ENCODE measurements around the gene ADD2. TPM values are rescaled to one million over a fixed set of nuclear protein-coding genes. Genes with fewer than 3 reads are reported as not detected.
A peak's percentile ranks its signal among the peaks of the same experiment; 100 is the strongest.

ADD2 gene
- total RNA-seq, 2 donors from 2014 or later = 18.3 to 76.0 TPM

DNA sequence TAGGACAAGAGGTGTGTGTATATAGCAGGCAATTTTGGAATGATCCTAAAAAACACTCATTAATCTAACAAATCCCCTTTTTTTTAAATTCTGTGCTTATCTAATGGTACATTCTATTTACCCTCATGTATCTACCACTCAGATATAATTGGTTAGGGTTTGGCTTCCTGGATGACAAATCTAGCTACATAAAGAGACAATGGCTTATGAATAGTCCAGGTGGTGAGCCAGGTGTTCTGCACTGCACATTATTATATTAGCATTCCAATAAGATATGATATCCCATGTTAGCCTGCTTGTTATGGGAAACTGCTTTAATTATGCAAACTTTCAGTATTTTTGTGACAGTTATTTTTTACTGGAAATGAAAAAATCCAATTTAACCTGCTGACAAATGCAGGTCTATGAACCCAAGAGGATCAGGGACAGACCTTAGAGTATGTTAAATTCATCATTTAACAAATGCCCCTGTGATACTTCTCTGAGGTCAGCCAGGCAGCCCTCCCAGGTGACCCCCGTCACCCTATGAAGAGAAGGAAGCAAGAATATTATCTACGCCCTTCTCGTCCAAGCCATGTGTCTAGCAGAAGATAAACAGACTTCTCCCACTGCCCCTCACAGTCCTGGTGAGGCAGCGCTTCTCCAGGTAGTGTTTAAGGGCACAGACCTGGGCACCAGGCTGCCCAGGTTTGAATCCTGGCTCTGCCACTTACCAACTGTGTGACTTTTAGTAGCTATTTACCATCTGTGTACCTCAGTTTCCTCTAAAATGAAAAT, 83.0 kb downstream of the ADD2 start:
- Mint-ChIP-seq H3K27ac (peak overlapping the region in 1 of 2 donors; percentile 39), H3K9me3 (no peaks in the 10 kb centered on the region), H3K36me3 (peaks cover 0 to 10% of the 10 kb centered on the region in 2 donors)
- ATAC-seq = no peak
- no peak for DNase-seq (ENCODE audit: low spot score in 2 of 2)

DNA sequence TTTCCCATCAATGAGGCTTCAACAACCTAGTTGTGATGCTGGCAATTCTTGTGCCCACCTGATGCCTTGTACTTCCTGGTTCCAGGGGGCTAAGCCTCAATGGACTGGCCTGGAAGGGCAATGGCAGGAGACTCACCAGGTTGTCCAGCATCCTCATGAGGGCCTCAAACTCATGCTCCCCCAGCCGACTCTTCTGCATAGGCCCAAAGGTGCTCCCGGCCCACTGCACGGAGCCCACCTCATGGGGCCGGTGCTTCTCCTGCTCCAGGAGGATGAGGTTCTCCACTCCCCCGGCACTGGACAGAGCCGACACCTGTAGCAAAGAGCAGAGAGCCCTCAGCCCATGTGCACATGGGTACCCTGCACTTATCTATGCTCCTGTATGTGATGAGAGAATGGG, 84.5 kb downstream of the ADD2 start:
- Mint-ChIP-seq H3K9me3 (no peaks in the 10 kb centered on the region), H3K27ac (no peak overlapping the region), H3K36me3 (peaks cover 0 to 5% of the 10 kb centered on the region in 2 donors)
- DNase-seq (ENCODE audit: low spot score in 2 of 2) = no peak
- no peak for ATAC-seq

DNA sequence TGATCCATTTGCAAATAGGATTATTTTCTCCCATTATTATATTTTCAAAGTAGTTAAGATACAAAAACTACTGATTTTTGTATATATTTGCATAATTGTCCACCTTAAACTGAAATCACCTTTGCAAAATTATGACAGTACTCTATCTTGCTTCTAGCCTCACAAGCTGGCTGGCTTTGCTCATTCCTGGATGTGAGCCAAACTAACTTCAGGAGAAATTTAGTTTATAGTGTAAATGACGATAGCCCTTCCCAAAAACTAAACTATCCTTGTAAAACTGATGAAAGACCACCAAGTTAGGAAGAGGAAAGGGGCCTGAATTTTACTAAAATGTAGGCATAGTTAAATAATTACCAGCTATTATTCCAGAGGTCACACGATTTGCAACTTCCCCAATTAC, 87.3 kb downstream of the ADD2 start:
- no peak for ATAC-seq
- no peak overlapping the region for H3K27ac Mint-ChIP-seq
- H3K9me3 Mint-ChIP-seq = no peaks in the 10 kb centered on the region
- peaks cover 0 to 8% of the 10 kb centered on the region in 2 donors for H3K36me3 Mint-ChIP-seq
- no peak for DNase-seq (ENCODE audit: low spot score in 2 of 2)

DNA sequence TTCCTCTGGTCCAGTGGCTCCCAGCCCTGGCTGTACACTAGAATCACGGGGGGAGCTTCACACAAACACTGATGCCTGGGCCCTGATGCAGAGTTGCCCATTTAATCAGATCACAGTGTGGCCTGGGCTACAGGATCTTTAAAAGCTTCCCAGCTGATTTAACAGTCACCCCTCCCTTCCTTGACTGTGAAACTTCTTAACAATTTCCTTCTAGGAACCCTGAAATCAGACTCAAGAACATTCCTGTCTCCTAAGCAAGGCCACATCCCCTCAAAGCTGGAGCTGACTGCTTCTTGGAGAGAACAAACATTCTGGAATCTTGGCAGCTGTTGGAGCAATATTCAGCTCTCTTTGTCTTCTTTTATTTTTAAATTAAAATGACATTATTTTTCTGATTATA, 88.7 kb downstream of the ADD2 start:
- H3K9me3 Mint-ChIP-seq = no peaks in the 10 kb centered on the region
- no peak for DNase-seq (ENCODE audit: low spot score in 2 of 2)

DNA sequence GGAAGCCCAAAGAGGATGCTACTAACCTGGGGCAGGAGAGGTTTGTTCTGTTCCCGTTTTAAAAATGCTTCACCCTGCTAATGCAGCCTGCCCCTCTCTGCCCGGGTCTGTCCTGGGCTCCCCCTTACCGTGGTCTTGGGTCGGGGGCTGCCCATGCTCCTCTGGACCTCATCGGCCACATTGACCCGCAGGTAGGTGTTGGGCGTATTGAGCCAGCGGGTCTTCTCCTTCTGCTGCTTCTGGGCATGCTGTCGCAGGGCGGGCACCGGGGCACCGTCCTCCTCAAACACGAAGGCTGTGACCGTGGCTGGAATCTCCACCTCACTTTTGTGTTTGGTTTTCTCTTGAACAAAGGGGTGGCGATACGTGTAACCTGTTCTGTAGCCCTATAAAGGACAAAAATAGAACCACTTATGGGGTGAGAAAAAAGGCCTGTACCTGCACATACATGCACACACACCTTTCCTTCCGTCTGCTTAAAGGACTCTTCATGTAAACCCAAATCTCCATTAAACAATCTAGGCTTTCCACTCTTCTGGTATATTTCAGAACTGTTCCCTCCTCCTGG, 89.3 kb downstream of the ADD2 start:
- Mint-ChIP-seq H3K36me3 (peaks cover 0 to 8% of the 10 kb centered on the region in 2 donors), H3K9me3 (no peaks in the 10 kb centered on the region), H3K27ac (no peak overlapping the region)
- no peak for DNase-seq (ENCODE audit: low spot score in 2 of 2)
- ATAC-seq = no peak

More for the DNA sequence above, 88.7 kb downstream of the ADD2 start:
- no peak for ATAC-seq
- H3K27ac Mint-ChIP-seq = no peak overlapping the region
- H3K36me3 Mint-ChIP-seq = peaks cover 0 to 8% of the 10 kb centered on the region in 2 donors

DNA sequence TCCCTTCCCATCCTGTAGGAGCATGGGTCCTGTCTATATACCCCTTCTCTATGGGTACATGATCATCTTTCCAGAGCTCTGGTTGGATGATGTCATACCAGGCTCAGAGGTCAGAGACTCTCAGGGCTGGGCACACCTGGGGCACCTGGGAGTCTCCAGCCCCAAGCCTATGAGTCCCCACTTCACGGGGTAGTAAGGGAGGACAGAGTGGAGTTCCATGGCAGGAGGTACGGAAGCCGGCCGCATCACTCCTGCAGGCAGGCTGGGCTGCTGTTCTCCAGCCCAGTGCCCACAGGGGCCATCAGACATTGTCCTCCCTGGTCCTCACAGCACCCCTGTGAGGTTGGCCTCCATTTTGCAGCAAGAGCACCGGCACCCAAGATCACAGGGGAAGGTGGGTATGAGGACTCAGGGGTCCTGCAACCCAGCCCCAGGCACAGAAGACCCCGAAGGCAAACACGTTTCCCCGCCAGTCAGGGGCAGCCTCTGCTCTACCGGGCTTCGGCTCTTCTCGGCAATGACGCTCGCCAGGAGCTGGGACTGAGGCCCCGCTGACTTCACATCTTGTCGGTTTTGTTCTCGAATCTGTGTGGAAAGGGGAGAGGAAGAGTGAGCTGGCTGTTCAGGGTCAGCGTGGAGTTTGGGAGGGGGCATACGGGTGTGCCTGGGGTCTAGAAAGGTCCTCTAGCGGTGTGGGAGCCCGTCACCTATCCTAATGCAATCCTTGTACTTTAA, 91.5 kb downstream of the ADD2 start:
- no peak for ATAC-seq
- no peak for DNase-seq (ENCODE audit: low spot score in 2 of 2)
- Mint-ChIP-seq H3K36me3 (peaks cover 0 to 8% of the 10 kb centered on the region in 2 donors), H3K27ac (peak overlapping the region in 1 of 2 donors; percentile 7), H3K9me3 (no peaks in the 10 kb centered on the region)

DNA sequence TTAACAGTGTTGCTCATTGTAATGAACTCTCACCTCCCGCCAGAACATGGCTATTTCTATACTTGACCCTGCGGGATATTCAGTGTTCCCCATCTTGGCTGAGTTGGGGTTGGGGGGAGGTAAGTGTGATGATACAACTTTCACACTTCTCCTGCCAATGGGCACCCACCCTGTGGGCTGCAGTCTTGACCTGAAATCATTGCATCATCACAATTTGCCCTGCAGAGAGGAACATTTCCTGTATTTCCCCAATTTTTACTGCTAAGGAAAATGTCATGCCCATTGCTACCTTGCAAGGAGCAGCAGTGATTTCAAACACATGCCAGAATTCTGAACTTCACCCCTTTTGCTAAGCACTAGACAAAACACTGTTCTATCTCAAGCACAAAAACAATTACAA, 92.1 kb downstream of the ADD2 start:
- Mint-ChIP-seq H3K36me3 (peaks cover 0 to 8% of the 10 kb centered on the region in 2 donors), H3K9me3 (no peaks in the 10 kb centered on the region), H3K27ac (no peak overlapping the region)
- DNase-seq (ENCODE audit: low spot score in 2 of 2) (no peak), ATAC-seq (no peak)

DNA sequence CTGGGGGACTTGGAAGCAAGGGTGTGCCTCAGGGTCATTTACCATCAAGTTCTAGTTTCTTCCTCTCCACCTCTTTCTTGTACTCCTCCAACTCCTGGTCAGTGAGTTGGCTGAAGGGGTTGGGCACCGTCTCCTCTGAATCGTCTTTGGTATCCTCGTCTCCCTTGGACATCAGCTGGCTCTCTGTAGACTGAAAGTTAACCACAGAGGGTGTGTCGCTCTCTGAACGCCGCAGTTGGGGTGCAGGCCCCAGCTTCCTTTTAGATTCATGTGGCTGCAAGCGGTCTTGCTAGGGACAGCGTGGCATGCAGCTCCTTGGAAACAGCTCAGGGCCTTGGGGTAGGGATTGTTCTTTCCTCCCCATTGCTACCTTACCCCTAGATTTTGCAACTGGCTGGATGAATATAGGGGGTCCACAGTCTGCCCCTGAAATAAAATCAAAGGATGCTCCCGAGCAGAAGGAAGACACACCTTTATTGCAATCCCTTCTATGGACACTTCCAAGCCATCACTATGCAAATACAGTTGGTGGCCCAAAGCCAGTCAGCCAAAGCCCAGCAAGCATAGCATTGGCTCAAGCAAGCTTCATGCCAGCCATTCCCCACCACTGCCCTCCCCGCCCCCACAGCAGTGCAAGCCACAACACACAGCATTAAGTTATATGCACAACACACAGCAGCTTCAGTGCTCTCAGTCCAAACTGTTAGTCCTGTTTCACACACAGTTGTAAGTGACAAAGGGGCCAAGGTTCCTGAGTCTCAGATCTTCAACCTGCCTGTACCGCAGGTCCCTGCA, 93.2 kb downstream of the ADD2 start:
- Mint-ChIP-seq H3K36me3 (peaks cover 0 to 8% of the 10 kb centered on the region in 2 donors), H3K27ac (peak overlapping the region in 1 of 2 donors; percentile 51), H3K9me3 (no peaks in the 10 kb centered on the region)
- no peak for DNase-seq (ENCODE audit: low spot score in 2 of 2)
- ATAC-seq = no peak

DNA sequence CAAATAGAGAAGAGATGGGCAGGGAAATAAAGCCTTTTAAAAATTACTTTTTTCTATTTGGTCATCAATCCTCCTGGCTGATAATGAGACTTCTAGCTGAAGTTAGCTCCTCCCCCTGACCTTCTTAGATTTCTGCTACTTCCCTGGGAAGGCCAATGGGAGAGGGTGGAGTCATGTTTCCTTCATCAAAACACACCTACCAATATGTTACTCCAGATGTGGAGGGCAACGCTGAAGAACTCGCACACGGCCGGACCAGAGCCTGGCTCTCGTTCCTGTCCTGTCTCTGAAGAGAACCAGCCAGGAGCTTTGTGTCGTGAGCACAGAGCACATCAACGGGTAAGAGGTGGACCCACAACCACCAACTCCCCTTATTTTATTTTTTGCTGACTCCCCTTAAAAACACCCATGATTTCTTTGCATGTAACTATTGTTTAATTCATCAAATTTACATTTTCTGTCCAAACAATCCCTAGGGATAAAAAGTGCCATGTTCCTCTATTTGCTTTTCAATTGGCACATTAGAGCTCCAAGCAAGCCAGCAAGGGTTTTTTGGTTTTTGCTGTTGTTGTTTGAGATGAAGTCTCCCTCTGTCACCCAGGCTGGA, 94.9 kb downstream of the ADD2 start:
- H3K27ac Mint-ChIP-seq = peak overlapping the region in 1 of 2 donors; percentile 36
- no peaks in the 10 kb centered on the region for H3K9me3 Mint-ChIP-seq
- H3K36me3 Mint-ChIP-seq = peaks cover 0 to 12% of the 10 kb centered on the region in 2 donors
- no peak for DNase-seq (ENCODE audit: low spot score in 2 of 2)
- no peak for ATAC-seq

DNA sequence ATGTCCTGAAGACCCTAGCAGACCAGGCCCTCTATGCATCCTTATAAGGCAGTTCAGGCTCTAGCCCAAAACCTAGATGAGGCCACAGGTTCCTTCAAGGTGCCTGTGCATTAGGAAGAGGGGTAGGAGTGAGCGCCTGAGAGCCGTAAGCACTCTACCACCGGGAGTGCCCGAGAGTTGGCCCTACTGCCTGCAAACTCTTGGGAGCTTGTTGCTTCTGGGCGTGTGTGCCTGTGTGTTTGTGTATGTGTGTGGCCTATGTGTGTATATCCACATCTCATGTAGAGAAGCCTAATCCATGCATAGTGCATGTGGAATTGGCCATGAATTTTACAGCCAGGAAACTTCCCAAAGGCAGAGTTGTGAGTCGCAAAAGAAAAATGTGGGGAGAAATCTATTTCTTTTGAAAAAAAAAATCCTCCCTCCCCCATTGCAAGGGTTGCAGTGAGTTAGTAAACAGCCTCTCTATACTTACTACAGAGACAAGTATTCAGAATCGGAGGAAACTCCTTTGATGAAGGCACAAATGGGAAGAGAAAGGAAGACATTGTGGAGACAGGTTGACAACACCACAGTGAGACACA, 96.8 kb downstream of the ADD2 start:
- DNase-seq (ENCODE audit: low spot score in 2 of 2) (no peak), ATAC-seq (no peak)
- no peak overlapping the region for H3K27ac Mint-ChIP-seq
- peaks cover 0 to 8% of the 10 kb centered on the region in 2 donors for H3K36me3 Mint-ChIP-seq
- no peaks in the 10 kb centered on the region for H3K9me3 Mint-ChIP-seq

DNA sequence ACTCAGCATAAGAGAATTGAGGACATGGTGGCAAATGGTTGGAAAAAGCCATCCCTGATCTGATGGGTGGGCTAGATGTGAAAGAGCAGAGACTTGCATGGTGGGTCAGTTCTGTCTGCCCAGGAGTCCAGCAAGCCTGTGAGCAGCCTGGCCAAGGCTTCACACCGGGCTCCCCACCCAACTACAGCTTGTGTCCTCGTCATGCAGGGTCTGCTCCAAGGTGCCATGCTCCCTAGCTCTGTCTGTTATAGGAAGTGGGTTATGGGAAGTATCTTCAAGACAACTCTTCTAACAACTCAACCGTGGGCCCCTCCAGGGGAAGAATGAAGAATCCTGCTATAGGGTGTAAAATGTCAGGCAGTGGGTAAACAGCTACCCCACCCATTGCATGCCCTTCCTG, 97.4 kb downstream of the ADD2 start:
- Mint-ChIP-seq H3K27ac (peak overlapping the region in 1 of 2 donors; percentile 25), H3K36me3 (peaks cover 0 to 12% of the 10 kb centered on the region in 2 donors), H3K9me3 (peaks cover 0 to under 1% of the 10 kb centered on the region in 2 donors)
- DNase-seq (ENCODE audit: low spot score in 2 of 2) (no peak), ATAC-seq (no peak)

DNA sequence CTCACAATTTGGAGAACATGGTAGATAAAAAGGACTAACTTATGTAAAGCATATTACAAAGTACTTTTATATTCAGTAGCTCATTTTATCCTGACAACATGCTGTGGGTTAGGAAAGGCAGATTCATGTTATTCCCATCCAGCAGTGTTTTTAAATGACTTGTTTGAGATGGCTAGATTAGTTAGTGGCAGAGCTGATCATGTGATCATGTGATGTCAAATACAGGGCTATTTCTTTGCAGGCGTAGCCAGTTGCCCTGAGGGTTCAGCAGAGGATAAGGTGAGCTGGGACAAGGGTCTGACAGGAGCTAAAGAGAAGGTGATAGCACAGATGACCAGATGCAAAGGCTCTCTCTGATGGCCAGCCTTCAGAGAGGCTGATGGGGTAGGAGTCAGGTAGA, 97.8 kb downstream of the ADD2 start:
- ATAC-seq (no peak), DNase-seq (ENCODE audit: low spot score in 2 of 2) (no peak)
- Mint-ChIP-seq H3K27ac (peak overlapping the region in 1 of 2 donors; percentile 25), H3K9me3 (peaks cover 0 to 5% of the 10 kb centered on the region in 2 donors), H3K36me3 (peaks cover 0 to 16% of the 10 kb centered on the region in 2 donors)

DNA sequence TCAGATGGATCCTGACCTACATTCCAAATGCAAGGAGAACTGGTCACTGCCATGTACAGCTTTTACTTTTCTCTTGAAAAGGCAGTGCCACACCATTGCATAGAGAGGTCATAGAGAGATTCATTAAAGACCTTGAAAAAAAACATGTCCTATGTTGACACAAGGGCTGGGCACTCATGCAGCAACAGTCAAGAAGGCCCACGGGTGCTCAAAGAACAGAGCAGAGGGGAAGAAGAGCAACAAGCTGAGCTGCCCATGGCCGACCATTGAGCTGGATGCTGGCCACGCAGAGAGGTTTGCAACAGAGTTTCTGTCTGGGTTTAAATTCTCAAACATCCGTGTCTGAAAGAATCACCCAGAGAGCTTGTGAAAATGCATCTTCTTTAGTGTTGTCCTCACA, 99.1 kb downstream of the ADD2 start:
- H3K36me3 Mint-ChIP-seq = peaks cover 0 to 29% of the 10 kb centered on the region in 2 donors
- ATAC-seq (no peak), DNase-seq (ENCODE audit: low spot score in 2 of 2) (no peak)
- peak overlapping the region in 1 of 2 donors; percentile 33 for H3K27ac Mint-ChIP-seq
- H3K9me3 Mint-ChIP-seq = peaks cover 5 to 11% of the 10 kb centered on the region in 2 donors

DNA sequence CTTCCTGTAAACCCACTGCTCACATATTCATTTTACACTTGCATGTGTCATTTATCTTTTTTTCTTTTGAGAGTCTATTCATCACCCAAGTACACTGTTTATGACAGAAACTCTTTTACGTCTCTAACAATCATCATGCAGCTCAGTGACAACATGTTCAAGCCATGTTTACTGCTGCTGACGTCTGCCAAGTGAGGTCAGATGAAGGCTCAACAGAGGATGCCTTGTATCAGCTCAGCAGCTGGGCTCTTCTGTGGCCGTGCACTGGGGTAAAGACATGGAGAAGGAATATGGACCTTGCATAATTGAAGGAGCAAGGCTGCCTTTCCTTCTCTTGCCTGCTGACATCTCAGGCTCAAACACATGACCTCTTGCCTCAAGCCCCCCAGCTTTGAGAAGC, 99.6 kb downstream of the ADD2 start:
- peaks cover 0 to 34% of the 10 kb centered on the region in 2 donors for H3K36me3 Mint-ChIP-seq

DNA sequence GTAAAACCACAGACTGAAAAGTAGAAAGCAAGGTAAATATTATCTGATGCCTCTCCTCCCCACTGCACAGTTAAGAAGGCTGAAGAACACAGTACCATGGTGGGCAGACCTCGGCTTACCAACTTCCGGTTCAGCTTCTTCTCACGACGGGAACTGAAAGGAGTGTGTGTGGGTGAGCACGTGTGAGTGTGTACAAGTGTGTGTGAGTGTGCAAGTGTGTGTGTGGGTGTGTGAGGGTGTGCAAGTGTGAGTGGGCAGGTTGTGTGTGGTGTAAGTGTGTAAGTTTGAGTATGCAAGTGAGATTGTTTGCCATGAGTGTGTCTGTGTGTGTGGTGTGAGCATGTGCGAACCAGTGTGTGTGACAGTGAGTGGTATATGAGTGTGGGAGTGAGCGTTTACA, 103.5 kb downstream of the ADD2 start:
- ATAC-seq = peak in 1 of 2 donors; percentile 40
- H3K27ac Mint-ChIP-seq = peak overlapping the region; percentile 44 to 83

More for the DNA sequence above, 99.6 kb downstream of the ADD2 start:
- peak overlapping the region in 1 of 2 donors; percentile 33 for H3K27ac Mint-ChIP-seq
- ATAC-seq = no peak
- no peak for DNase-seq (ENCODE audit: low spot score in 2 of 2)
- peaks cover 5 to 11% of the 10 kb centered on the region in 2 donors for H3K9me3 Mint-ChIP-seq

DNA sequence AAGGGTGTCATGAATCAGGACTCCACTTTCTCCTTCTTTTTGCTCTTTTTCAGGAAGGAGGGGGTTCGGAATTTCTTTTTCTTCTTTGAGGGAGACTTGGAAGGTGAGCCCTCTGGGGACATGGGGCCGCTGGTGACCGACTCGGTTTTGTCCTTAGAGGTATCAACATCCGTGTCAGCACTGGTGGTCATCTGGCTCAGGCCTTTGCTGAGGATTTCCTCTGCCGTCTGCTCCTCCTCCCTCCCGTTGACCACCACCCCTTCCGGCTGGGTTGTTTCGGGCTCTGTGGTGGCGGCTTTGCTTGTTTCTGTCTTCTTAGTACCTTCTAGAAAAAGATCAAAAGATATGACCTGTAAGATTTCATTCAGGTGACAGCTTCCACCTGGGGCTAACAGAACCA, 104.6 kb downstream of the ADD2 start:
- ATAC-seq (no peak), DNase-seq (ENCODE audit: low spot score in 2 of 2) (no peak)
- Mint-ChIP-seq H3K36me3 (peaks cover 14 to 48% of the 10 kb centered on the region in 2 donors), H3K9me3 (peaks cover 5 to 11% of the 10 kb centered on the region in 2 donors), H3K27ac (peak overlapping the region in 1 of 2 donors; percentile 44)

More for the DNA sequence above, 103.5 kb downstream of the ADD2 start:
- H3K9me3 Mint-ChIP-seq = peaks cover 5 to 11% of the 10 kb centered on the region in 2 donors
- H3K36me3 Mint-ChIP-seq = peaks cover 14 to 51% of the 10 kb centered on the region in 2 donors
- DNase-seq (ENCODE audit: low spot score in 2 of 2) = no peak

All from activated naive CD4-positive, alpha-beta T cell treated with anti-CD3 and anti-CD28 coated beads, Interleukin-2, amount 50 U/mL, for 72 hours (primary cell).